ENCODE data around the gene IGFL2. TPM values are rescaled to one million over a fixed set of nuclear protein-coding genes. Genes with fewer than 3 reads are reported as not detected.
"Not testable (repeated sequence)": the region's sequence is repeated elsewhere in the genome, so short reads cannot be mapped to it uniquely, and the experiment has no call there.

IGFL2 gene
- polyA plus RNA-seq, 4 donors, result 0.13 TPM; not detected in 3

- DNase-seq (ENCODE audit: low read depth in 4 of 4, low spot score in 3 of 4), result no peak
These were observed 38.7 kb downstream of the IGFL2 start for GRCh38 chr19:46186717-46187101.

DNA sequence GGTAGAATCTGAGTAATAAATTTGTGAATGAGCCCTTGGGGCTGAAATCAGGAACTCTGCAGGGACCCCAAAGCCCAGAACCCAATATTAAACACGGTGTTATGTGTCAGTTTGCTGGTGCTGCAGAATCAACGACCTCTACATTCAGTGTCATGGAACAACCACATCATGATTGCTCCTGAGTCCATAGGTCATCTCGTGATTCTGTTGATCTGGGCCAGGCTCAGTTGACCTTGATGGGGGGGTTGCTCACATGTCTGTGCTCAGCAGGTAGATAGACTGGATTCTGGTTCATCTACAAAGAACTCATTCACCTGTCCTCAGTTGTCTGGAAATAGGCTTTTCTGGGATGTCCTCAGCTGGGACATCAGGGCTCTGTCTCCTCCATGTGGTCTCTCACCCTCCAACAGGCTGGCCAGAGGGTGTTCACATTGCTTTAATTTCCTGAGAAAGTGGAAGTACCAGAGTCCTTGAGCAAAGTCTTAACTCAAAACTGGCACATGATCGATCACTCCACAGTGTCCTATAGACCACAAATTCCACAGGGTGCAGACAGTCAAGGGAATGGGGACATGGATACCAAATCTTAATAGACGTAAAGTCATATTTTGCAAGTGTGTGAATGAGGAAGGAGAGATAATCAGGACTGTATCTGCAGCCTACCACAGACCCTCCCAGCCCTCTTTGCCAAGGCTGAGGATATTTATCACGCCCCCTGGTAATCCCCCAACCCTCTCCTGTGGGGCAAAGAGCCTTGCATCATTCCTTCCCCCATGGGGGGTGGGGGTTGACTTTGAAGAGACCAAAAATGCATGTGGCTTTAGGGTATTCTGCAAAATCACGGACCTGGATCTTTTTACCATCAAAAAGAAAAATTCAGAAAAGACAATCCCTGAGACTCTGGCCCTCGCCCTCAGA is 42.2 kb downstream of the IGFL2 start:
- no peak for DNase-seq (ENCODE audit: low read depth in 4 of 4, low spot score in 3 of 4)

- DNase-seq (ENCODE audit: low read depth in 4 of 4, low spot score in 3 of 4), result no peak
These were observed 43.3 kb downstream of the IGFL2 start for GRCh38 chr19:46191356-46191755.

DNA sequence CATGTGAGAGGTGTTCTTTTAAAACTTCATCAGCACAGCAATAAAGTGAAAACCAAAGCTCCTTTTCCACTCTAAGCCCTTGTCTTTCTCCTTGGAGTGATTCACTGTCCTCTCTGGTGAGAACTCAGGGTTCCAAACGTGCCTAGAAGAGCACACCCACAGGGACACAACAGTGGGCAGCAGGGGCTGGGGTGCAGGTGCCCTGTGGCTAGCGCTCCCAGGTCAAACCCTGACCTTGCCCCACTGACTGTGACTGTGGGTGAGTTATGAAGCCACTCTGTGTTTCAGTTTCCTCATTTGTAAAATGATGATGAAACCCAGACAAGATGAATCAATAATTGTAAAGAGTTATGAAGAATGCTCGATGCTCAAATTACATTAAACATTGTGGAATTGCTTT is 43.9 kb downstream of the IGFL2 start:
- DNase-seq (ENCODE audit: low read depth in 4 of 4, low spot score in 3 of 4), result no peak

GRCh38 chr19:46192626-46192991 is 44.6 kb downstream of the IGFL2 start:
- not testable (repeated sequence) for DNase-seq (ENCODE audit: low read depth in 4 of 4, low spot score in 3 of 4)

- DNase-seq (ENCODE audit: low read depth in 4 of 4, low spot score in 3 of 4), result no peak
These were observed 45.1 kb downstream of the IGFL2 start for GRCh38 chr19:46192992-46193650.

DNA sequence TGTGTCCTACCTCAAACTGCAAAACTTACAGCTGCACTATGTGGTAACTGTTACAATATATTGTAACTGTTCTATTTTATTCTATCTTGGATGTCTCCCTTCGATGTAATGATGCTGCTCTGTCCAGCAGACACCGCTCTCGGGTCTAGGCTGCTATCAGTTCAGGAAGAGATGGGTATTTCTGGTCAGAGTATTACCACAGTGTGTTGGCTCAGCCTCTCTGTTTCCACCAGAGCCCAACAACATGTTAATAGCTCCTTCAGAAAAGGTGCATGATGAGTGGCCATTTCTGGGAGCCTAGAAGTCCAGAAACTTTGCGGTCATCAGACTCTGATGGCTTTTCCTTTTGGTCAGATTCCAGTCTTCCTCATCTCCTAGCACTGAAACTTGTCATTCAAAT is 45.6 kb downstream of the IGFL2 start:
- no peak for DNase-seq (ENCODE audit: low read depth in 4 of 4, low spot score in 3 of 4)

DNA sequence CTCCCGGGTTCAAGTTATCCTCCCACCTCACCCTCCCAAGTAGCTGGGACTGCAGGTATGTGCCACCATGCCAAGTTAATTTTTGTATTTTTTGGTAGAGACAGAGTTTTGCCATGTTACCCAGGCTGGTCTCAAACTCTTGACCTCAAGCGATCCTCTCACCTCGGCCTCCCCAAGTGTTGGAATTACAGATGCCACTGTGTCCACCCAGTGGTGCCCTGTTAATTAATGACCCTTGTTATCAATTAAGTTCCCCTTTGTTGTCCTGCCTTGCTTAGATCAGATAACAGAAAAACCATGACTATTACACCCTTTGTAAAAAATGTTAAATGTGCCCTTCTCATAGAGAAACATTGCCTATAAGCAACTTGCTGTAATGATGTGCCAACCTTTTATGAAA is 47.1 kb downstream of the IGFL2 start:
- no peak for DNase-seq (ENCODE audit: low read depth in 4 of 4, low spot score in 3 of 4)

DNA sequence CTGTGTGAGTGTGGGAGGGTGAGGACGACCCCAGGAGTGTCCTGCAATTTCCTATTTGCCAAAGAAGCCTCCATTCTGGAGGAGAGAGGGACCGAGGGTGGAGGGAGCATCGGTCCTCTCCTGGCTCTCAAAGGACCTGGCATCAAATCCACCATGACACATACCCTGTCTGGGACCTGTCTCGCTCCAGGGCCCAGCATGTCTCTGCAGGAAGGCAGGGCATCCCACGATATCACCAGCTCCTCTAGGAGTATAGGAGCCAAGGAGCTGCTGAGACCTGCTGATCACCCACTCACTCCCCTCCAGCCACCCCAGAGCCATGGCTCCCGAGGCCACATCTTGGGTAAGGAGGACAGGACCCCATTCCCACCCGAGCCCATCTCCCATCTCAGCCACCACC is 47.9 kb downstream of the IGFL2 start:
- not testable (repeated sequence) for DNase-seq (ENCODE audit: low read depth in 4 of 4, low spot score in 3 of 4)

DNA sequence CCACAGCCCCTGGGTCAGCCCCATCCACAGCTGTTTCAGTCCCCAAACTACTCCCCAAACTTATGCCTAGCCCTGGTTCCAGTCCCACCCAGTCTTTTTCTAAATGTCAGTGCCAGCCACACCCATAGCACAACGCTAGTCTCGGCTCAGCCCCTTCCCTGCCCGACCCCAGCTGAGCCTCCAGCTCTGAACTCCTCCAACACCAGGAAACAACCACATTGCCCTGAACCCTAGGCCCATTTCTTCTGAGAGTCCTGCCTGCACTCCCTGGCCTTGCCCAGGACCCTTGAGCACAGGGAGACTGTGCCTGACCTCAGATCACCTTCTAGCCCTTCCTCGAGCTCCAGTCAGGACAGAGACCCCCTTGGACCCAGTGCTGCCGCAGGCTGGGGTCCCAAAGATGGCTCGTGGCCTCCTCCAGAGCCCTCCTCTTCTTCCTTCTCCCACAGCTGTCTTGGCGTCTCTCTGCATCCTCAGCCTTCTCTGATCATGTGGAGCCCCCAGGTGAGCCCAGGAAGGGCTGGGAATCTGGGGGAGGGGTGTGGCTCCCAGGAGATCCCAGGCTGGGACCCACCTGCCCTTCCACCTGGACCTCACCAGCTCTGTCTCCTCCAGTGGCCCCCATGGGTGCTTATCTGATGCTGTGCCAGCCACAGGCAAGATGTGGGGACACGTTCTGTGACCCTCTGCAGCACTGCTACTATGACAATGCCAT is 48.5 kb downstream of the IGFL2 start:
- DNase-seq (ENCODE audit: low read depth in 4 of 4, low spot score in 3 of 4), result no peak

DNA sequence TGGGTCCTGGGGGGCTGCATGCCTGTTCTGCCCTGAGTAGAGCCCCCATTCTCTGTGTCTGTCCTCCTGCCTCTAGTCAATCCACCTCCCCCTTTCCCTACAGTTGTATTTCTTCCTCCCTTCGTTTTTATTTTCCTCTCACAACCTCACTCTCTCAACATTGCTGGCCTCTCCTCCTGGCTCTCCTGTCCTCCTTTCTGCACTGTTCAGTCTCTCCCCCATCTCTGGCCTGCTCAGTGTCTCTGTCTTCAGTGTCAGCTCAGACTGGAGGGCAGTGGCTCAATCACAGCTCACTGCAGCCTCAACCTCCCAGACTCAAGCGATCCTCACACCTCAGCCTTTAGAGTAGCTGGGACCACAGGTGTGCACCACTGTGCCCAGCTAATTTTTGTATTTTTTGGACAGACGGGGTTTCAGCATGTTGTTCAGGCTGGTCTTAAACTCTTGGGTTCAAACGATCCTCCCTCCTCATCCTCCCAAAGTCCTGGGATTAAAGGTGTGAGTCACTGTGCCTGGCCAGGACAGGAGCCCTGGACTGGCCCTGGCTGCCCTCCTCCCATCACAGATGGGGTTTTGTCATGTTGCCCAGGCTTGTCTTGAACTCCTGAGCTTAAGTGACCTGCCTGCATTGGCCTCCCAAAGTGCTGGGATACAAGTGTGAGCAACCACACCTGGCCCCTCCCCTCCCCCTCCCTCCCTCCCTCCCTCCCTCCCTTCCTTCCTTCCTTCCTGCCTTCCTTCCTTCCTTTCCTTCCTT is 49.5 kb downstream of the IGFL2 start:
- DNase-seq (ENCODE audit: low read depth in 4 of 4, low spot score in 3 of 4), result no peak

DNA sequence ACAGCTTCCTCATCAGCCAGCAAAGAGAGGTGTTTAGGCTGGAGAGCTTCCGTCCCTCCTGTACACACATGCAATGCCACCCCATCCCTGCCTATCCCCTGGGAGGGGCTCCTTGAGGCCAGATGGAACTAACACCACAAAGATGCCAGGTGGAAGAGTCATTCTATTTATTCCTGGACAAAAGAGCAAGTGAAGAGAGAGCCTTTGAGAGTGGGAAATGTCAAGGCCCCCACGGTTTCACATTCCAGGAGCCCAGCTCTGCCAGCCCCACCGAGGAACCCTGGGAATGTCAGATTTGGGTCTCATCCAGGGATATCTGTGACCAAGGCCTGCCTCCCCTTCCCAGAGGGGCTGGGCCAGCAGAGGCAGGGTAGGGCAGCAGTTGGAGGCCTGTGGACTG is 50.7 kb downstream of the IGFL2 start:
- DNase-seq (ENCODE audit: low read depth in 4 of 4, low spot score in 3 of 4), result no peak

DNA sequence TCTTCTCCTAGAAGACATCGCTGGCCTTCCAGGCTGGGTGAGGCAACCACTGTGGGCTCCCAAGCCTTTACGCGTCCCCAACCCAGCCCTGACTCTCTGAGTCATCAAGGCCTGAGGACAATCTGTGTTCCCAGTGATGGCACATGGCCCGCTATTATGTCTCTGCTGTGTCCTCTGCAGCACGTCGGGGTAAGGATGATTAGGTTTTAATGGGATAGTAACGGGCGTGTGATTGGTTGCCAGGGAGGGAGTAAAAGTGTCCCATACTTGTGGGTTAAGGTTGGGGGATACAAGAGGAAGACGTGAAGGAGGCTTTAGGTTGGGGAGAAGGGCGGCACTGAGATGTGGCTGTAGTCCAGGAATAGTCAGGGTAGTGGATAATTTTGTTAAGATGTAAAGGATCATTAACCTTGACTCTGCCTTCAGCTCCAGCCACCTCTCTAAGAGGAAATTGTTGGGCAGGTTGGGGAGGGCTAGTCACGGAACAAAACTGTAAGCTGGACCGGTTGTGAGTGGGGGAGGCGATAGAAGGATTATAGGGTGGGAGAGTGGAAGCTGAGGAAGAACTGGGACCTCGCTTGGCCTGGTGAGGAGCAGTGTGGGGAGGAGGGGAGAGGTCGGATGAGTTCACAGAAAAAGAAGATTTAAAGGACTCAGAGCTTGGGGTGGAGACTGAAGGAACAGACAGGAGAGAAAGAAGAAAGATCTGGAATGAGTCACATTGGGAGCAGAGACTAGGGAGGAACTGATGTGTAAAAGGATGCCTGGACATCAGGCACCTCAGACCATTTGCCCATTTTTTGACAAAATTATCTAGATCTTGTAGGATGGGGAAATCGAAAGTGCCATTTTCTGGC is 53.6 kb downstream of the IGFL2 start:
- no peak for DNase-seq (ENCODE audit: low read depth in 4 of 4, low spot score in 3 of 4)

DNA sequence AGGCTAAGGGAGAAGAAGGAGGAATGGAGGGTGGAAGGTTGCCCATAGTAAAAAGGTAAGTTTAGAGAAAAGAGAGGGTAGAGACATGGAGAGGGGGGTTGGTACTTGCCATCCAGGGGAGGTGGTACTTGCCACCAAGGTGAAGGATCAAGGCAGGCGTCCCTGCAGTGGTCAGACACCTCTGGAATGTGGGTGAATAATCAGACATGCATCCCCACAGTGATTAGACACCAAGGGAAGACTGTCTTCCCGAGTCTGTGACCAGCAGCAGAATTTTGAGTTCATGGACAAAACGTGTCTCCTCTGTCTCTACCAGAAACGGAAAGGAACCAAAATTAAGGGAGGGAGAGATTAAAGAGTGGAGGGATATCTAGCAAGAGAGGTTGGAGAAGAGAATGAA is 54.4 kb downstream of the IGFL2 start:
- no peak for DNase-seq (ENCODE audit: low read depth in 4 of 4, low spot score in 3 of 4)

- DNase-seq (ENCODE audit: low read depth in 4 of 4, low spot score in 3 of 4), result no peak
These were observed 55.1 kb downstream of the IGFL2 start for GRCh38 chr19:46202872-46203860.

DNA sequence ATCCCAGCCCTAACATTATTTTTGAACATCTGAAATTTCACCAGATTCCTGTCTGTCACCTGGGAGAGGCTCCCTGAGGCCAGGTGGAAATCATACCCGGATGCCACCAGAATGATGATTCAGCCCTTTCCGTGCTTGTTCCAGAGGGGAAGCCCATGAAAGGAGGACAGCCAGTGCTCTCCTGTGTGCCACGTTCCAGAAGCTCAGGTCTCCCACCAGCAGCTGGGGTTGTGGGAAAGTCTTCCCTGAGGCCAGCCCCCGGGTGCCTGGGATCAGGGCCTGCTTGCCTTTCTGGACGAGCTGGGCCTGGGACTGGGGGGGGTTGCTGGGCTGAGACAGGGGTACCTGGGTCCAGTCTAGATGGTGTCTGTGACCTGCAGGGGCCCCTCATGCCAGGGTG is 56.0 kb downstream of the IGFL2 start:
- no peak for DNase-seq (ENCODE audit: low read depth in 4 of 4, low spot score in 3 of 4)

GRCh38 chr19:46205183-46205984 is 57.3 kb downstream of the IGFL2 start:
- no peak for DNase-seq (ENCODE audit: low read depth in 4 of 4, low spot score in 3 of 4)

- no peak for DNase-seq (ENCODE audit: low read depth in 4 of 4, low spot score in 3 of 4)
These were observed 58.1 kb downstream of the IGFL2 start for GRCh38 chr19:46206176-46206575.

All from left renal pelvis (tissue), 4 donors.